GM18907 (cell line): ENCODE measurements around the gene SMAD3.
"Not testable (repeated sequence)": the region's sequence is repeated elsewhere in the genome, so short reads cannot be mapped to it uniquely, and the experiment has no call there.

Source experiments
- ATAC-seq: cut with Tn5 transposase; IDR thresholded peaks from one replicate; pipeline ENCODE4 v1.9.1; 2021; ENCODE audit warnings: mild to moderate bottlenecking, moderate library complexity; ENCODE audit not compliant: unreplicated experiment

SMAD3 gene

GRCh38 chr15:67138891-67139855, 73.8 kb downstream of the SMAD3 start:
- ATAC-seq = no peak

- ATAC-seq = peak; percentile 60
These were observed 74.9 kb downstream of the SMAD3 start for GRCh38 chr15:67140078-67140833.

GRCh38 chr15:67142092-67142766, 76.8 kb downstream of the SMAD3 start:
- no peak for ATAC-seq

- no peak for ATAC-seq
These were observed 77.3 kb downstream of the SMAD3 start for GRCh38 chr15:67142767-67143100.

GRCh38 chr15:67143646-67144045, 78.2 kb downstream of the SMAD3 start:
- ATAC-seq = no peak

- ATAC-seq = no peak
These were observed 79.4 kb downstream of the SMAD3 start for GRCh38 chr15:67144609-67145311.

GRCh38 chr15:67145312-67145610, 79.9 kb downstream of the SMAD3 start:
- no peak for ATAC-seq

GRCh38 chr15:67145710-67146109, 80.3 kb downstream of the SMAD3 start:
- no peak for ATAC-seq

- no peak for ATAC-seq
These were observed 80.8 kb downstream of the SMAD3 start for GRCh38 chr15:67146234-67146633.

- no peak for ATAC-seq
These were observed 81.5 kb downstream of the SMAD3 start for GRCh38 chr15:67146875-67147381.

- ATAC-seq = no peak
These were observed 82.1 kb downstream of the SMAD3 start for GRCh38 chr15:67147396-67147949.

GRCh38 chr15:67148196-67148701, 82.8 kb downstream of the SMAD3 start:
- ATAC-seq = no peak

GRCh38 chr15:67149068-67149772, 83.8 kb downstream of the SMAD3 start:
- no peak for ATAC-seq

- no peak for ATAC-seq
These were observed 84.3 kb downstream of the SMAD3 start for GRCh38 chr15:67149773-67150022.

- ATAC-seq = no peak
These were observed 84.8 kb downstream of the SMAD3 start for GRCh38 chr15:67150023-67150860.

GRCh38 chr15:67152429-67152828, 87.0 kb downstream of the SMAD3 start:
- ATAC-seq = no peak

GRCh38 chr15:67153044-67153443, 87.6 kb downstream of the SMAD3 start:
- ATAC-seq = not testable (repeated sequence)

GRCh38 chr15:67154249-67154648, 88.8 kb downstream of the SMAD3 start:
- ATAC-seq = no peak

- ATAC-seq = no peak
These were observed 91.0 kb downstream of the SMAD3 start for GRCh38 chr15:67156426-67156825.
